B cell (primary cell): Measurements from ENCODE around the gene STIMATE. TPM values are rescaled to one million over a fixed set of nuclear protein-coding genes. Genes with fewer than 3 reads are reported as not detected.

Source experiments
- ATAC-seq: fragments of 200-7000 bp; cut with Tn5 transposase; one replicate; pipeline ENCODE4 v1.10.0; 2021; ENCODE audit warnings: low read depth, mild to moderate bottlenecking, moderate number of reproducible peaks, moderate library complexity
- CTCF ChIA-PET: fragments of 350-600 bp; sonication (Branson Sonifier 250); formaldehyde crosslinking; loops from one replicate; lab custom pipeline; 2021; ENCODE audit warnings: antibody characterized with exemption, inconsistent platforms; lab: Charles Lee
- POLR2A ChIA-PET: fragments of 350-600 bp; sonication (Branson Sonifier 250); formaldehyde crosslinking; loops from one replicate; lab custom pipeline; 2021; ENCODE audit warnings: antibody characterized with exemption; lab: Charles Lee
- DNase-seq: peaks from one replicate; pipeline ENCODE4 v3.0.0; 2013
- H2AFZ ChIP-seq: 2 replicates; pipeline ENCODE4 v1.6.1; 2012; ENCODE audit warnings: mild to moderate bottlenecking, low read depth, low read length; ENCODE audit not compliant: insufficient read depth, poor library complexity, severe bottlenecking
- H3K27ac ChIP-seq, 2 donors: 1 replicate in 1 of 2; 2 replicates in 1 of 2; pipeline ENCODE4 v1.5.1; 2012 to 2013; ENCODE audit warnings: low read length in 2 of 2, mild to moderate bottlenecking in 2 of 2, moderate library complexity in 1 of 2
- H3K27me3 ChIP-seq, 4 experiments: fragments of 200-600 bp in 1 of 4; sonication (generic) in 1 of 4; replicated peaks in 1 of 4; 1 replicate in 2 of 4; 2 replicates in 2 of 4; pipeline versions ENCODE4 v1.6.1 to v1.7.0; 2013 to 2016; ENCODE audit warnings: low read length in 3 of 4, mild to moderate bottlenecking in 2 of 4, mixed read lengths in 1 of 4, moderate library complexity in 1 of 4; ENCODE audit not compliant: insufficient read depth in 4 of 4, control insufficient read depth in 3 of 4; ENCODE audit errors: control extremely low read depth in 1 of 4
- H3K36me3 ChIP-seq, 2 experiments: replicated peaks in 1 of 2; 1 replicate in 1 of 2; 2 replicates in 1 of 2; pipeline versions ENCODE4 v1.6.1 to v1.7.1; 2013; ENCODE audit warnings: low read length in 1 of 2; ENCODE audit not compliant: insufficient read depth in 2 of 2, control insufficient read depth in 1 of 2; ENCODE audit errors: control extremely low read depth in 1 of 2, extremely low read depth in 1 of 2
- H3K4me1 ChIP-seq, 2 donors: fragments of 200-600 bp in 1 of 2; sonication (generic) in 1 of 2; 1 replicate in 1 of 2; 2 replicates in 1 of 2; pipeline versions ENCODE4 v1.5.1 to v1.6.1; 2013 to 2017; ENCODE audit warnings: low read length in 2 of 2; ENCODE audit not compliant: control insufficient read depth in 2 of 2, insufficient read depth in 2 of 2
- H3K4me2 ChIP-seq: replicated peaks from 2 replicates; pipeline ENCODE3; 2012; ENCODE audit warnings: mild to moderate bottlenecking, low read depth, low read length; ENCODE audit not compliant: poor library complexity, severe bottlenecking
- H3K4me3 ChIP-seq, 5 experiments: fragments of 200-600 bp in 1 of 5; sonication (generic) in 1 of 5; 1 replicate in 3 of 5; 2 replicates in 2 of 5; pipeline versions ENCODE4 v1.5.1 to v1.7.0; 2011 to 2016; ENCODE audit warnings: low read length in 4 of 5, mild to moderate bottlenecking in 4 of 5, low read depth in 2 of 5, control low read depth in 1 of 5, moderate library complexity in 1 of 5; ENCODE audit not compliant: insufficient read depth in 1 of 5; ENCODE audit errors: control extremely low read depth in 1 of 5, extremely low read depth in 1 of 5
- H3K79me2 ChIP-seq: fragments of 200-600 bp; sonication (generic); one replicate; pipeline ENCODE4 v1.6.0; 2016; ENCODE audit warnings: low read length; ENCODE audit not compliant: control insufficient read depth, insufficient read depth
- H3K9ac ChIP-seq: fragments of 200-600 bp; sonication (generic); 2 replicates; pipeline ENCODE4 v1.6.1; 2017; ENCODE audit warnings: mild to moderate bottlenecking, low read length, moderate library complexity
- H3K9me3 ChIP-seq, 3 donors: one replicate each; pipeline versions ENCODE4 v1.6.1 to v1.7.1; 2013; ENCODE audit warnings: low read length in 2 of 3; ENCODE audit not compliant: control insufficient read depth in 2 of 3, insufficient read depth in 1 of 3; ENCODE audit errors: control extremely low read depth in 1 of 3
- H4K20me1 ChIP-seq: 2 replicates; pipeline ENCODE4 v1.6.0; 2012; ENCODE audit warnings: mild to moderate bottlenecking, low read length; ENCODE audit not compliant: insufficient read depth, control insufficient read depth, poor library complexity, severe bottlenecking
- H3K27ac Mint-ChIP-seq: one replicate; pipeline ENCODE4 v1.8.0; 2021; ENCODE audit warnings: mixed read lengths
- H3K27me3 Mint-ChIP-seq: one replicate; pipeline ENCODE4 v1.8.0; 2021; ENCODE audit warnings: mixed read lengths
- H3K4me1 Mint-ChIP-seq: one replicate; pipeline ENCODE4 v1.8.0; 2021; ENCODE audit warnings: mixed read lengths
- H3K4me3 Mint-ChIP-seq: one replicate; pipeline ENCODE4 v1.8.0; 2021; ENCODE audit warnings: mixed read lengths
- H3K9me3 Mint-ChIP-seq: one replicate; pipeline ENCODE4 v1.8.0; 2022; ENCODE audit warnings: mixed read lengths; ENCODE audit not compliant: insufficient read depth
- EZH2 ChIP-seq: IDR thresholded peaks from 2 replicates; pipeline ENCODE4 v1.6.1; 2012; ENCODE audit warnings: borderline replicate concordance, low read depth, mild to moderate bottlenecking, moderate library complexity, low read length; ENCODE audit not compliant: insufficient read depth, poor library complexity, severe bottlenecking
- WGBS: methylation state at CpG from one replicate; pipeline ENCODE4 v1.1.5; 2013; ENCODE audit warnings: missing lambda C conversion rate; ENCODE audit not compliant: insufficient coverage; 5-methylcytosine and 5-hydroxymethylcytosine counted together
- intact Hi-C: fragments of 100-400 bp; cut with micrococcal nuclease; formaldehyde crosslinking; loops from one replicate; pipeline ENCODE4 v1.10.0; 2022
- polyA plus RNA-seq: library from polyadenylated mRNA; depleted of rRNA; stranded (reverse); fragments of >200 nt; gene quantifications from 2 replicates; pipeline ENCODE4 v1.2.3, GENCODE V29; 2012
- total RNA-seq, 2 donors: library from RNA; stranded (reverse); fragments of 120-200 nt in 1 of 2; gene quantifications; 1 replicate in 1 of 2; 2 replicates in 1 of 2; pipeline versions ENCODE4 v1.2.3 to v1.2.4, GENCODE V29; 2013 to 2022
- TF ChIP-seq, protein P1 (sequence below): fragments of 200-600 bp; IDR thresholded peaks from one replicate; pipeline ENCODE4 v1.8.0; 2022; ENCODE audit warnings: antibody characterized with exemption, mild to moderate bottlenecking

Gene STIMATE
- total and polyA plus RNA-seq, 2 donors (not counting 1 experiment from before 2014, with no cell fraction given), result 24.6 to 38.4 TPM

DNA sequence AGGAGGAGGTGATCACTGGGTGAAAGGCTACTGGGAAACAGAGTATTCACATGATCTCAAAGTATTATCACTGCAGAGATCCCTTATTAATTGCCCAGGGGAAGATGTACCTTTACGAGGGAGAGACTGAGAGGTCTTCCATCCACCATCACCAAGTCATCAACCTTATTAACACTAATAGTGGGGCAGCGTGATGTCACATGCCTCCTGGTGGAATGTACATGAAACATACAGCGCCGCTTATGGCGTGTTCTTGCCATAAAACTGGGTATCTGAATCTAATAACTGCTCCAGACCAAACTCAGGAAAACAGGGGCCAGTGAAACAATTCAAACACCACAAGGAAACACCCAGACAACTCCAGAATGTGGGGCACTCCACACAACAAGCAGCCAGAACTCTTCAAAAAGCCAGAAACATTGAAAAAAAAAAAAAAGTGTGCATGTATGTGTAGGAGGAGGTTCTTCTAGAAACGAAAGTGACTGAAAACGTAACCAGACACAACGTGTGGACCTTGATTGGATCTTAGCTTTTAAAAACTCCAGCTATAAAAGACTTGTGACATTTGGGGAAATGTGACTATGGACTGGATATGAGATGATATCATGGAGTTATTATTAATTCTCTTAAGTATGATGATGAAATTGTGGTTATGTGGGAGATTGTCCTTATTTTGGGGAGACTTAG lies 4.6 kb downstream of the STIMATE start:
- Mint-ChIP-seq H3K9me3 (no peaks in the 10 kb centered on the region), H3K4me3 (peak overlapping the region; percentile 75), H3K4me1 (peaks cover 59% of the 10 kb centered on the region), H3K27me3 (no peaks in the 10 kb centered on the region), H3K27ac (peak overlapping the region; percentile 10)
- Histone ChIP-seq H2AFZ (no peak overlapping the region), H3K27ac (peak overlapping the region; percentile 1 to 60), H3K27me3 (no peaks in the 10 kb centered on the region), H3K4me1 (peaks cover 24 to 36% of the 10 kb centered on the region in 2 donors), H3K9me3 (no peaks in the 10 kb centered on the region), H3K4me2 (peak overlapping the region; percentile 19), H3K36me3 (no peaks in the 10 kb centered on the region), H3K79me2 (peaks cover 84% of the 10 kb centered on the region), H4K20me1 (peaks cover 15% of the 10 kb centered on the region), H3K4me3 (peak overlapping the region in 1 of 5 experiments; percentile 26), H3K9ac (peak overlapping the region; percentile 21)
- WGBS, result 52% methylated on average over 8 of the region's 8 CpGs
- TF ChIP-seq, protein P1, sequence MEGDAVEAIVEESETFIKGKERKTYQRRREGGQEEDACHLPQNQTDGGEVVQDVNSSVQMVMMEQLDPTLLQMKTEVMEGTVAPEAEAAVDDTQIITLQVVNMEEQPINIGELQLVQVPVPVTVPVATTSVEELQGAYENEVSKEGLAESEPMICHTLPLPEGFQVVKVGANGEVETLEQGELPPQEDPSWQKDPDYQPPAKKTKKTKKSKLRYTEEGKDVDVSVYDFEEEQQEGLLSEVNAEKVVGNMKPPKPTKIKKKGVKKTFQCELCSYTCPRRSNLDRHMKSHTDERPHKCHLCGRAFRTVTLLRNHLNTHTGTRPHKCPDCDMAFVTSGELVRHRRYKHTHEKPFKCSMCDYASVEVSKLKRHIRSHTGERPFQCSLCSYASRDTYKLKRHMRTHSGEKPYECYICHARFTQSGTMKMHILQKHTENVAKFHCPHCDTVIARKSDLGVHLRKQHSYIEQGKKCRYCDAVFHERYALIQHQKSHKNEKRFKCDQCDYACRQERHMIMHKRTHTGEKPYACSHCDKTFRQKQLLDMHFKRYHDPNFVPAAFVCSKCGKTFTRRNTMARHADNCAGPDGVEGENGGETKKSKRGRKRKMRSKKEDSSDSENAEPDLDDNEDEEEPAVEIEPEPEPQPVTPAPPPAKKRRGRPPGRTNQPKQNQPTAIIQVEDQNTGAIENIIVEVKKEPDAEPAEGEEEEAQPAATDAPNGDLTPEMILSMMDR, result no peak
- no peak for TF ChIP-seq EZH2
- ChIA-PET CTCF (interaction anchor here (0.6 to 2.3 kb wide), 7 partner anchors 15 to 165 kb away, joined by 3 to 7 read pairs (median 4); partner anchors contain the start of gene SFMBT1), POLR2A (no interaction called here)
- intact Hi-C loops, result loop anchor here (10.0 kb wide), 1 partner anchor 362 kb away; the partner anchor contains the start of gene TKT
- DNase-seq (peak; percentile 37), ATAC-seq (no peak)

DNA sequence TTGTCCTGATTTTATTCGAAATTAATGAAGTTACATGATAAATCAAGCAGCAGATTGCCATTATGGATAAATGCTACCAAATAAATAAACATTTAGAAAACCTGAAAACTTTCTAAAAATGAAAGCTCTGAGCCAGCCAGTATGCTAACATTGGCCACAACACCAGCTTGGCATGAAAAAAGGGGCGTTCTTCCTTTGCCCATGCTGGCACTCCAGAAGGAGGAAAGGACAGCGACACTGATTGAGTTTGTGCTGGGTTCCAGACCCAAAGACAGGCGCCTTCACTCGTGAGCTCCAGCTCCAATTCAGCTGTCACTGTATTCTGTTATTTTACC lies 5.1 kb downstream of the STIMATE start:
- H3K27ac ChIP-seq, result peak overlapping the region; percentile 16 to 60
- H3K79me2 ChIP-seq, result peaks cover 84% of the 10 kb centered on the region
- DNase-seq, result no peak
- no peaks in the 10 kb centered on the region for H3K27me3 ChIP-seq
- no peak overlapping the region for H2AFZ ChIP-seq
- peak overlapping the region; percentile 19 for H3K4me2 ChIP-seq
- peaks cover 22 to 34% of the 10 kb centered on the region in 2 donors for H3K4me1 ChIP-seq
- no peak for TF ChIP-seq EZH2
- TF ChIP-seq, protein P1, result no peak
- H4K20me1 ChIP-seq, result peaks cover 15% of the 10 kb centered on the region
- no peak for ATAC-seq
- H3K4me3 ChIP-seq, result no peak overlapping the region
- POLR2A ChIA-PET, result no interaction called here
- CTCF ChIA-PET, result interaction anchor here (1.2 to 2.3 kb wide), 2 partner anchors 15 to 120 kb away, joined by 4 to 5 read pairs; no protein-coding TSS in a partner anchor
- H3K9ac ChIP-seq, result no peak overlapping the region
- H3K27me3 Mint-ChIP-seq, result no peaks in the 10 kb centered on the region
- intact Hi-C loops, result loop anchor here (10.0 kb wide), 1 partner anchor 363 kb away; the partner anchor contains the start of gene TKT
- H3K9me3 ChIP-seq, result no peaks in the 10 kb centered on the region
- H3K36me3 ChIP-seq, result no peaks in the 10 kb centered on the region
- H3K9me3 Mint-ChIP-seq, result no peaks in the 10 kb centered on the region
- H3K4me1 Mint-ChIP-seq, result peaks cover 58% of the 10 kb centered on the region
- 100% methylated on average over 2 of the region's 5 CpGs for WGBS
- H3K27ac Mint-ChIP-seq, result no peak overlapping the region
- H3K4me3 Mint-ChIP-seq, result peak overlapping the region; percentile 75
